ENCODE measurements around the gene WWOX. TPM values are rescaled to one million over a fixed set of nuclear protein-coding genes. Genes with fewer than 3 reads are reported as not detected.

Gene WWOX
- total RNA-seq, 4 donors from 2014 or later, result 135 to 209 (median 159) TPM

DNA sequence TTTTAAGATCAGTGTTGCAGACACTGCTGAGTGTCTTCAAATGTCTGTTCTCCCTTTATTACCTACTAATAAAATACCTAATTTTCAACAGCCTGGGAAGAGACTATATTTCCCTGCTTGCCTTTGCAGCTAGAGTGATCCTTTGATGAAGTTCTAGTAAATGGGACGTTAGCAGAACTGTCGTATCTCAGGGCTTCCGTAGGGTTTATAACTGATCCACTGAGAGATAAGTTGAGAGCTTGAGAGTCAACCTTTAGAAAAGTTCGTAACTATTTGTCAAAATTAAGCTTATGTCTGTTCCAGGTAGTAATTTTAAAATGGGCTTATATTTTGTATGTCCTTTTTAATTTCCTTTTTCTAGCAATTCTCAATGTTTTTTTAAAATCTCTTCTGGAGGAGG is 974.1 kb downstream of the WWOX start:
- no peaks in the 10 kb centered on the region for H3K36me3 ChIP-seq
- intact Hi-C loops (cut with DNase I), result no loop called here
- no peak overlapping the region for H3K27ac ChIP-seq
- H3K9me3 ChIP-seq, result no peaks in the 10 kb centered on the region
- DNase-seq, result no peak
- no peak overlapping the region for H3K4me3 ChIP-seq (replicated peaks in 1 of 3)
- H3K4me1 ChIP-seq, result peaks cover 20 to 32% of the 10 kb centered on the region in 2 donors
- TF ChIP-seq, protein P1, sequence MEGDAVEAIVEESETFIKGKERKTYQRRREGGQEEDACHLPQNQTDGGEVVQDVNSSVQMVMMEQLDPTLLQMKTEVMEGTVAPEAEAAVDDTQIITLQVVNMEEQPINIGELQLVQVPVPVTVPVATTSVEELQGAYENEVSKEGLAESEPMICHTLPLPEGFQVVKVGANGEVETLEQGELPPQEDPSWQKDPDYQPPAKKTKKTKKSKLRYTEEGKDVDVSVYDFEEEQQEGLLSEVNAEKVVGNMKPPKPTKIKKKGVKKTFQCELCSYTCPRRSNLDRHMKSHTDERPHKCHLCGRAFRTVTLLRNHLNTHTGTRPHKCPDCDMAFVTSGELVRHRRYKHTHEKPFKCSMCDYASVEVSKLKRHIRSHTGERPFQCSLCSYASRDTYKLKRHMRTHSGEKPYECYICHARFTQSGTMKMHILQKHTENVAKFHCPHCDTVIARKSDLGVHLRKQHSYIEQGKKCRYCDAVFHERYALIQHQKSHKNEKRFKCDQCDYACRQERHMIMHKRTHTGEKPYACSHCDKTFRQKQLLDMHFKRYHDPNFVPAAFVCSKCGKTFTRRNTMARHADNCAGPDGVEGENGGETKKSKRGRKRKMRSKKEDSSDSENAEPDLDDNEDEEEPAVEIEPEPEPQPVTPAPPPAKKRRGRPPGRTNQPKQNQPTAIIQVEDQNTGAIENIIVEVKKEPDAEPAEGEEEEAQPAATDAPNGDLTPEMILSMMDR (IDR thresholded peaks at IDR 0.05), result no peak
- no peak for TF ChIP-seq POLR2A (IDR thresholded peaks at IDR 0.05)
- 78 to 86% methylated on average over 4 of the region's 4 CpGs for WGBS, 2 donors
- no peaks in the 10 kb centered on the region for H3K27me3 ChIP-seq

DNA sequence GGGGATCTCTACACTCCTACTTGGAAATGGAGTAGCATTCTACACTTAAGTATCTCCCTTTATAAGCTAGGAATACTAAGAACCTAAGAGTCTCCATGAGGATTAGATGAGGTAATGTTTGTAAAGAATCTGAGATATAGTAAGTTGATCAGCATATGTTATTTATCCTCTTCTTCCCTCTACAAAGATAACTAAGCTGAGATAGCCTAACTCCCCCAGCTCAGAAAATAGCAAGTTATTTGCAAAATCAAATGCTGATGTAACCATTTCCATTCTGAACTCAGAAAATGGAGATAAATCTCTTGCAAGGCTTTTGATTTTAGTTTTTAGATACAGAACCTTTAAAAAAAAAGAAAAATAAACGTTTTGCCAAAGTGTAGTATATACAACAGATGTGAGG is 975.1 kb downstream of the WWOX start:
- intact Hi-C loops (cut with DNase I), result no loop called here
- H3K27me3 ChIP-seq, result no peaks in the 10 kb centered on the region
- WGBS, 2 donors, result 33 to 43% methylated on average over 1 of the region's 1 CpG
- no peak for DNase-seq
- TF ChIP-seq POLR2A (IDR thresholded peaks at IDR 0.05), result no peak
- TF ChIP-seq, protein P1 (IDR thresholded peaks at IDR 0.05), result no peak
- H3K9me3 ChIP-seq, result no peaks in the 10 kb centered on the region
- H3K36me3 ChIP-seq, result no peaks in the 10 kb centered on the region
- no peak overlapping the region for H3K27ac ChIP-seq
- H3K4me1 ChIP-seq, result peaks cover 20 to 30% of the 10 kb centered on the region in 2 donors
- no peak overlapping the region for H3K4me3 ChIP-seq (replicated peaks in 1 of 3)

DNA sequence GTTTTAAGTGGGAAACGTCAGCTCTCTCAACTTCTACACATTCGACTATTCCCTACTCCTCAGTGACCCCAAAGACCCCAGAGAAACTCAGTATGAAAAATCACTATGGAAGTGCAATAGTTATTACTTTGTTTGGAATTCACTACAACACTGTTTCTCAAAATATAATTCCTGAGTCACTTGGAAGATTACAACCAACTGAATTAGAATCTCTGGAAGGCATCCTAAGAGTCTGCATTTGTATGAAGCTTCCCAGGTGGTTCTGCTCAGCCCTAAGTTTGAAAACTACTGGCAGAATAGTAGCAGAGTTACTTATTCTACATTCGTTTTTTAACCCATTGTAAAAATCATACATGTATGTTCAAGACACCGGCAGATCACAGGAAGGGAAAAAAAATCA is 975.5 kb downstream of the WWOX start:
- no peaks in the 10 kb centered on the region for H3K36me3 ChIP-seq
- 79 to 82% methylated on average over 4 of the region's 4 CpGs for WGBS, 2 donors
- peaks cover 20 to 26% of the 10 kb centered on the region in 2 donors for H3K4me1 ChIP-seq
- no peak for DNase-seq
- intact Hi-C loops (cut with DNase I), result no loop called here
- TF ChIP-seq POLR2A (IDR thresholded peaks at IDR 0.05), result no peak
- TF ChIP-seq, protein P1 (IDR thresholded peaks at IDR 0.05), result no peak
- no peak overlapping the region for H3K27ac ChIP-seq
- no peak overlapping the region for H3K4me3 ChIP-seq (replicated peaks in 1 of 3)
- H3K9me3 ChIP-seq, result no peaks in the 10 kb centered on the region
- H3K27me3 ChIP-seq, result no peaks in the 10 kb centered on the region

DNA sequence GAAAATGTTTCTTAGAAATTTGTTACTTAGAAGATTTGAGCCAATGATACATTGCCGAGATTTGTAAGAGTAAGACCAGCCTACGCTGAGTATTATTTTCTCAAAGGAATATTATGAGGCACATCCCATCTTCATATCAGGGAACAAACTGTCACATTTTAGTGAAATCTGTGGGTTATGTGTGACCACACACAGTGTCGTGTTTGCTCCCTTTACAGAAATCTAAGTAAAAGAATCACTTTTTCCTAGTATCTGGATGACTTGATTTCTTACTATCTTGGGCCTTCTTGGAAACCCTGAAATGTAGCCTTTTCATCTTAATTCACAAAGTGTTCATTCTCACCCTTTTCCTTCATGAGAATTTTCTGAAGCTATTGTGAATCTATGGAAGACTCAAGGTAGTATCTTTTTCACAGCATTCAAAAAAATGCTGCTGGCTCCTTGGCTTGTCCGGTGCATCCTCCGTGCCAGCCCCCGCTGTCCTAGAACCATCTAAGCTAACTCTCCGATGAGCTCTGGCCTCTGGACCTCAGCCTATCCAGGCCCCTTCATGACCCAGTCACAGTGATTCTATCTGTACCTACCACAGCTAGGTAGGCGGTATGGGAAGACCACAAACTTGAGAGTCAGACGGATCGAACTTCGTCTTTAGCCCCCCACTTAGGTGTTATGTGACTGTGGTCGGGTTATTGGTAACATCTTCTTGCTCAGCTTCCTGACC is 976.8 kb downstream of the WWOX start:
- intact Hi-C loops (cut with DNase I), result no loop called here
- Histone ChIP-seq H3K36me3 (no peaks in the 10 kb centered on the region), H3K27ac (no peak overlapping the region), H3K4me1 (peaks cover 9 to 14% of the 10 kb centered on the region in 2 donors), H3K27me3 (no peaks in the 10 kb centered on the region), H3K9me3 (no peaks in the 10 kb centered on the region), H3K4me3 (replicated peaks in 1 of 3) (no peak overlapping the region)
- no peak for DNase-seq
- WGBS, 2 donors, result 95 to 97% methylated on average over 12 of the region's 12 CpGs
- no peak for TF ChIP-seq POLR2A (IDR thresholded peaks at IDR 0.05)
- TF ChIP-seq, protein P1 (IDR thresholded peaks at IDR 0.05), result no peak

DNA sequence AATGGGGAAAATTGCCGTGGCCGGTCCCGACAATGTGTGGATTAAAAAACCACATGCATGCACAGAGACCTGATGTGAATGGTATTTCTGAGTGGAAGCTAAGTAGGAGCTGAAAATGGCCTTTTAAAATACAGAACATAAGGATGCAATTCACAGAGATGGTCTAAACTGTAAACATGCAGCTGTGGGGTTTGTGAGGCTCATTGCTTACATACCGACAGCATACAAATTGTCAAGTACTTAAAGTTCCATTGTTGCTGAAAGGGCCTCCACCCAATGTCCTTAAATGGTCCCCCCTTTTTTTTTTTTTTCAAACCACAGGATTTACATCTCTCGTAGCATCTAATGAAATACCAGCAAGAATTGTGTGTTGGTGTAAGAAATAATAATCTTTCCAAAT is 977.9 kb downstream of the WWOX start:
- TF ChIP-seq, protein P1 (IDR thresholded peaks at IDR 0.05), result no peak
- TF ChIP-seq POLR2A (IDR thresholded peaks at IDR 0.05), result no peak
- intact Hi-C loops (cut with DNase I), result no loop called here
- H3K36me3 ChIP-seq, result no peaks in the 10 kb centered on the region
- peaks cover 0 to 6% of the 10 kb centered on the region in 2 donors for H3K4me1 ChIP-seq
- no peak overlapping the region for H3K27ac ChIP-seq
- DNase-seq, result no peak
- no peaks in the 10 kb centered on the region for H3K9me3 ChIP-seq
- no peaks in the 10 kb centered on the region for H3K27me3 ChIP-seq
- 94 to 96% methylated on average over 5 of the region's 5 CpGs for WGBS, 2 donors
- H3K4me3 ChIP-seq (replicated peaks in 1 of 3), result no peak overlapping the region

Measured in thyroid gland (tissue), 4 donors.